ENCODE data around the gene PSMB3.

DNA sequence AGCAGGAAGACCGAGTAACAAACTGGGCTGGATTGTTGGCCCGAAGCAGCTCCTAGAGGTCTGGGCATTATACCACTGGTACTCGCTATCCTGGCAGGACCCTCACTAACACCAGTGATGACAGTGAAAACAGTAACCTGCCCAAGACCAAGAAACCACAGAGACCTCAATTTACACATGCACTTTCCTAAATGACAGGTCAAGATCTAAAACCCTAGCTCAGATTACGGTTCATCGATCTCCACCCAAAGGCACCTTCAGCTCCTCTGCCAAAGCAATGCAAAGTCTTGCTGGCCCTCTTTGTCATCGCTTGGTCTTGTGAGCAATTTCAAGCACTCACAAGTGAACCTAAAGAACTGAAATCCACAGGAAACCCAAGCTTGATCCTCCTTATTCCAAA is 45.3 kb downstream of the PSMB3 start:
- no peak for TF ChIP-seq EZH2 (optimal IDR thresholded peaks at IDR 0.05; ENCODE audit: low read depth, low read length)
- TF ChIP-seq, protein P1, sequence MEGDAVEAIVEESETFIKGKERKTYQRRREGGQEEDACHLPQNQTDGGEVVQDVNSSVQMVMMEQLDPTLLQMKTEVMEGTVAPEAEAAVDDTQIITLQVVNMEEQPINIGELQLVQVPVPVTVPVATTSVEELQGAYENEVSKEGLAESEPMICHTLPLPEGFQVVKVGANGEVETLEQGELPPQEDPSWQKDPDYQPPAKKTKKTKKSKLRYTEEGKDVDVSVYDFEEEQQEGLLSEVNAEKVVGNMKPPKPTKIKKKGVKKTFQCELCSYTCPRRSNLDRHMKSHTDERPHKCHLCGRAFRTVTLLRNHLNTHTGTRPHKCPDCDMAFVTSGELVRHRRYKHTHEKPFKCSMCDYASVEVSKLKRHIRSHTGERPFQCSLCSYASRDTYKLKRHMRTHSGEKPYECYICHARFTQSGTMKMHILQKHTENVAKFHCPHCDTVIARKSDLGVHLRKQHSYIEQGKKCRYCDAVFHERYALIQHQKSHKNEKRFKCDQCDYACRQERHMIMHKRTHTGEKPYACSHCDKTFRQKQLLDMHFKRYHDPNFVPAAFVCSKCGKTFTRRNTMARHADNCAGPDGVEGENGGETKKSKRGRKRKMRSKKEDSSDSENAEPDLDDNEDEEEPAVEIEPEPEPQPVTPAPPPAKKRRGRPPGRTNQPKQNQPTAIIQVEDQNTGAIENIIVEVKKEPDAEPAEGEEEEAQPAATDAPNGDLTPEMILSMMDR (IDR thresholded peaks at IDR 0.05; ENCODE audit: low read length): no peak
